HepG2 (cell line): ENCODE measurements around the gene ATP13A5. TPM values are rescaled to one million over a fixed set of nuclear protein-coding genes. Genes with fewer than 3 reads are reported as not detected.

Experiments used
- ATAC-seq: fragments of 200-7000 bp; cut with Tn5 transposase; 3 replicates; pipeline ENCODE4 v1.9.1; 2020; ENCODE audit warnings: mild to moderate bottlenecking, moderate library complexity
- BruUV-seq: library from RNA; stranded (reverse); fragments of 400-500 nt; replicated peaks from 2 replicates; lab custom pipeline; 2021; lab: Mats Ljungman, UMichigan
- CTCF ChIA-PET: fragments of 300-600 bp; formaldehyde crosslinking; extraction: SDS; loops from one replicate; lab custom pipeline; 2021; ENCODE audit warnings: low total read pairs, inconsistent platforms, low intra/inter-chr PET ratio; lab: Yijun Ruan, JAX
- POLR2A ChIA-PET: fragments of 350-600 bp; sonication (Branson Sonifier 250); formaldehyde crosslinking; loops from one replicate; lab custom pipeline; 2020; ENCODE audit warnings: antibody characterized with exemption, inconsistent platforms; lab: Yijun Ruan, JAX
- DNase-seq: peaks from one replicate; pipeline ENCODE4 v3.0.0-alpha.2; 2015; ENCODE audit warnings: low spot score
- FAIRE-seq: peaks from 3 replicates; lab custom pipeline; 2011; peaks lifted over from hg19 to GRCh38; lab: Jason Lieb, UNC
- H2AFZ ChIP-seq: one replicate; pipeline ENCODE4 v1.6.1; 2011; ENCODE audit warnings: low read length, inconsistent platforms
- H3K27ac ChIP-seq: fragments of 300-600 bp; 3 replicates; pipeline ENCODE4 v1.8.0; 2011; ENCODE audit warnings: mixed run types, mild to moderate bottlenecking, mixed read lengths, low read length, inconsistent platforms; ENCODE audit not compliant: insufficient read depth; ENCODE audit errors: extremely low read length
- H3K27me3 ChIP-seq, 2 experiments: fragments of 200-600 bp in 1 of 2; 2 replicates in 1 of 2; 3 replicates in 1 of 2; pipeline versions ENCODE4 v1.6.0 to v1.8.0; 2011; ENCODE audit warnings: low read length in 2 of 2, mild to moderate bottlenecking in 2 of 2, moderate library complexity in 2 of 2, inconsistent platforms in 1 of 2; ENCODE audit not compliant: insufficient read depth in 2 of 2, control insufficient read depth in 1 of 2
- H3K36me3 ChIP-seq, 2 experiments: fragments of 200-600 bp in 1 of 2; replicated peaks in 1 of 2; 2 replicates in 1 of 2; 3 replicates in 1 of 2; pipeline versions ENCODE4 v1.5.1 to v1.8.0; 2011; ENCODE audit warnings: low read length in 2 of 2, inconsistent platforms in 1 of 2; ENCODE audit not compliant: insufficient read depth in 2 of 2, control insufficient read depth in 1 of 2
- H3K4me1 ChIP-seq: 2 replicates; pipeline ENCODE4 v1.5.1; 2012; ENCODE audit warnings: low read length, inconsistent platforms; ENCODE audit not compliant: insufficient read depth
- H3K4me2 ChIP-seq: 2 replicates; pipeline ENCODE4 v1.6.0; 2011; ENCODE audit warnings: low read depth, low read length, inconsistent platforms
- H3K4me3 ChIP-seq, 3 experiments: fragments of 200-600 bp in 1 of 3; sonication (generic), shearing (Covaris generic) in 1 of 3; replicated peaks in 1 of 3; 2 replicates each; pipeline ENCODE4 v1.5.1; 2011 to 2016; ENCODE audit warnings: low read length in 3 of 3, inconsistent platforms in 2 of 3, low read depth in 2 of 3, mild to moderate bottlenecking in 2 of 3, control low read depth in 1 of 3, mixed read lengths in 1 of 3; ENCODE audit not compliant: insufficient read depth in 1 of 3
- H3K79me2 ChIP-seq: one replicate; pipeline ENCODE4 v1.6.1; 2011; ENCODE audit warnings: low read length, inconsistent platforms; ENCODE audit not compliant: insufficient read depth
- H3K9ac ChIP-seq: 2 replicates; pipeline ENCODE4 v1.6.0; 2011; ENCODE audit warnings: mild to moderate bottlenecking, low read depth, low read length, inconsistent platforms; ENCODE audit not compliant: insufficient read depth
- H3K9me3 ChIP-seq: 2 replicates; pipeline ENCODE4 v1.5.1; 2012; ENCODE audit warnings: mild to moderate bottlenecking, low read length
- H4K20me1 ChIP-seq: 2 replicates; pipeline ENCODE4 v1.6.0; 2011; ENCODE audit warnings: inconsistent platforms, mild to moderate bottlenecking, low read length, moderate library complexity; ENCODE audit not compliant: insufficient read depth
- ESRRA ChIP-seq: sonication (generic); formaldehyde crosslinking; IDR thresholded peaks from 2 replicates; pipeline ENCODE4 v1.5.1; 2020; ENCODE audit warnings: mild to moderate bottlenecking, low read depth, missing genetic modification reagents
- IRX3 ChIP-seq: sonication (generic); formaldehyde crosslinking; IDR thresholded peaks from 2 replicates; pipeline ENCODE4 v1.8.1; 2023; ENCODE audit warnings: mild to moderate bottlenecking, low read depth, missing genetic modification reagents, borderline replicate concordance
- KAT2B ChIP-seq: fragments of 150-350 bp; IDR thresholded peaks from 2 replicates; pipeline ENCODE4 v1.6.1; 2014; ENCODE audit warnings: low read depth, low read length, borderline replicate concordance
- MYNN ChIP-seq: sonication (generic); formaldehyde crosslinking; IDR thresholded peaks from 2 replicates; pipeline ENCODE4 v1.4.0; 2020; ENCODE audit warnings: mild to moderate bottlenecking, low read depth, missing genetic modification reagents
- PRPF4 ChIP-seq: fragments of 200-400 bp; formaldehyde crosslinking; IDR thresholded peaks from 2 replicates; pipeline ENCODE4 v1.6.1; 2016; ENCODE audit warnings: low read length, low read depth; ENCODE audit not compliant: poor library complexity, severe bottlenecking
- SALL2 ChIP-seq: sonication (generic); formaldehyde crosslinking; IDR thresholded peaks from 2 replicates; pipeline ENCODE4 v1.8.1; 2023; ENCODE audit warnings: mild to moderate bottlenecking, missing genetic modification reagents, inconsistent platforms
- ZNF552 ChIP-seq: sonication (generic); formaldehyde crosslinking; IDR thresholded peaks from 2 replicates; pipeline ENCODE4 v1.9.0; 2022; ENCODE audit warnings: missing genetic modification reagents, mild to moderate bottlenecking, borderline replicate concordance
- ZNF776 ChIP-seq: sonication (generic); formaldehyde crosslinking; IDR thresholded peaks from 2 replicates; pipeline ENCODE4 v1.4.0; 2020; ENCODE audit warnings: mild to moderate bottlenecking, missing genetic modification reagents
- ZZZ3 ChIP-seq: sonication (generic); formaldehyde crosslinking; IDR thresholded peaks from 2 replicates; pipeline ENCODE4 v1.4.0; 2020; ENCODE audit warnings: missing genetic modification reagents, mild to moderate bottlenecking, borderline replicate concordance
- WGBS: methylation state at CpG from one replicate; pipeline ENCODE4 v1.1.6; 2017; ENCODE audit warnings: low lambda C conversion rate; 5-methylcytosine and 5-hydroxymethylcytosine counted together
- in situ Hi-C: cut with HindIII; loops from 2 replicates; pipeline ENCODE4 v1.10.0; 2017; ENCODE audit warnings: low pct_unique_long_range_greater_than_20kb; ENCODE audit not compliant: extremely low pct_ligation_motif_present
- intact Hi-C: fragments of 100-400 bp; cut with micrococcal nuclease; formaldehyde crosslinking; loops from one replicate; pipeline ENCODE4 v1.10.0; 2022; ENCODE audit not compliant: unreplicated experiment
- polyA plus RNA-seq, 8 experiments: library from polyadenylated mRNA; depleted of rRNA in 3 of 8; stranded (reverse) in 7 of 8; unstranded in 1 of 8; fragments of >200 nt; fragmentation: Illumina TruSeq in 4 of 8; extraction: Trizol in 4 of 8; gene quantifications; 2 replicates each; pipeline versions ENCODE4 v1.2.1 to v1.2.3, GENCODE V29; 2011 to 2016; ENCODE audit warnings: low read depth in 4 of 8, missing spikeins in 1 of 8, mixed read lengths in 1 of 8; ENCODE audit not compliant: insufficient read depth in 1 of 8
- total RNA-seq, 5 experiments: library from RNA; depleted of rRNA; stranded (reverse); fragments of >200 nt; fragmentation: Illumina TruSeq; extraction: Trizol; gene quantifications; 2 replicates each; pipeline ENCODE4 v1.2.3, GENCODE V29; 2016; ENCODE audit warnings: low read depth in 1 of 5
- TF ChIP-seq, protein P1 (sequence below): sonication (generic); formaldehyde crosslinking; IDR thresholded peaks from 2 replicates; pipeline ENCODE4 v1.5.0; 2020; ENCODE audit warnings: missing genetic modification reagents, mild to moderate bottlenecking, borderline replicate concordance

ATP13A5 gene
- total and polyA plus RNA-seq, 2 of the 13 experiments (the other 11 are each of a cell fraction or from before 2014, with no cell fraction given), result not detected

DNA sequence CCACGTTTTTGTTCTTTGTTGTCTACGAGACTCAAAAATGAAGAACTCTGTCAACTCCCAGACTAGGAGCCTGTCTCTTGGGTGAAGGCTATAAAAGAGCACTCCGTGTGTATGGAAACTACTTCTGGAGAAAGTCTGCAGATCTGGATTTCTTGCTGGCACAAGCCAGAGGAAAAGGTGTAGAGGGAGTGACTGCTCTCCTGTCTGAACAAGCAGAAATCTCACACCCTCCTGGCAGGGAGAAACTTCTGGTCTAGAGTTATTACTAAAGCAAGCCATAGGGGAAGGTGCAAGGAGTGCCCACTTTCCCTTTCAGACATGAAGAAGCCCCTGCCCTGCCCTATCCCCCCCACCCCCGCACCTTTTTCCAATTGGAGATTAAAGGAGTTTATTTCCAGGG lies 128.1 kb downstream of the ATP13A5 start:
- in situ Hi-C loops (no loop called here), intact Hi-C loops (no loop called here)
- H2AFZ ChIP-seq, result no peak overlapping the region
- FAIRE-seq (no peak), ATAC-seq (no peak), DNase-seq (no peak)
- H3K4me2 ChIP-seq, result no peak overlapping the region
- H3K27ac ChIP-seq, result no peak overlapping the region
- no peak overlapping the region for H3K4me3 ChIP-seq
- no peaks in the 10 kb centered on the region for H3K79me2 ChIP-seq
- CTCF ChIA-PET, result no interaction called here
- 3% methylated on average over 4 of the region's 4 CpGs for WGBS
- POLR2A ChIA-PET, result no interaction called here
- no TSS peak for BruUV-seq
- H3K27me3 ChIP-seq, result no peaks in the 10 kb centered on the region
- H4K20me1 ChIP-seq, result no peaks in the 10 kb centered on the region
- H3K9me3 ChIP-seq, result peaks cover 32% of the 10 kb centered on the region
- no peaks in the 10 kb centered on the region for H3K4me1 ChIP-seq
- no peaks in the 10 kb centered on the region for H3K36me3 ChIP-seq
- no peak for TF ChIP-seq MYNN (CRISPR knock-in tag)
- TF ChIP-seq SALL2 (CRISPR knock-in tag), result no peak
- TF ChIP-seq ZNF552 (CRISPR knock-in tag), result no peak
- no peak for TF ChIP-seq ZZZ3 (CRISPR knock-in tag)
- no peak for TF ChIP-seq IRX3
- TF ChIP-seq, protein P1, sequence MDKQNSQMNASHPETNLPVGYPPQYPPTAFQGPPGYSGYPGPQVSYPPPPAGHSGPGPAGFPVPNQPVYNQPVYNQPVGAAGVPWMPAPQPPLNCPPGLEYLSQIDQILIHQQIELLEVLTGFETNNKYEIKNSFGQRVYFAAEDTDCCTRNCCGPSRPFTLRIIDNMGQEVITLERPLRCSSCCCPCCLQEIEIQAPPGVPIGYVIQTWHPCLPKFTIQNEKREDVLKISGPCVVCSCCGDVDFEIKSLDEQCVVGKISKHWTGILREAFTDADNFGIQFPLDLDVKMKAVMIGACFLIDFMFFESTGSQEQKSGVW (CRISPR knock-in tag), result no peak
- TF ChIP-seq ESRRA (CRISPR knock-in tag), result no peak
- no peak for TF ChIP-seq PRPF4
- no peak for TF ChIP-seq ZNF776 (CRISPR knock-in tag)
- TF ChIP-seq KAT2B, result no peak
- TF ChIP-seq, all 625 proteins: peak for 0
- H3K9ac ChIP-seq, result no peak overlapping the region
